Activated CD4-positive, alpha-beta T cell treated with anti-CD3 and anti-CD28 coated beads, Interleukin-10, Interleukin-2, amounts not matched to agents 100 ng/mL and 50 ng/mL, durations not matched to agents 16 hours and 8 hours (primary cell): ENCODE data around the gene ZNF354C.

Experiments used
- DNase-seq: peaks from one replicate; pipeline ENCODE4 v3.0.0-alpha.2; 2020

Gene ZNF354C

DNA sequence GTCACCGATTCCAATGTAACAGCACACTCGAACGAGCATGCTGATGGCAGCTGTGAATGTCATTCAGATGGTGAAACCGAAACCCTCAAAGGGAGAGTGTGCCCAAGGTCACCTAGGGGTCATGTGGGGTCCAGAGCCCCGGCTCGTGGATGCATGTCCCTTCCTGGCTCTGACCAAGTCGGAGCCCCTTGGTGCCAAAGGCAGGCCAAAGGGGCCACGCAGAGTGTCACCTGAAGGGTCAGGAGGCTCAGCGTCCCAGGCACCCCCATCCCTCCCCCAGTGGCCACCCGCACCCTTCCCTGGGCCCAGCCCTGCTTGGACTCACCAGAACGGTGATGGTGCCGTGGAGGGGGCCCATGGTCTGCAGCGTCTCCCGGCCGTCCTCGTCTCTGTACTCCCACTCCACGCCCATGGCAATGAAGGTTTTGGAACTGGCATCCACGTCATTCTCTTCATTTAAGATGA, 69.5 kb downstream of the ZNF354C start:
- DNase-seq: no peak

DNA sequence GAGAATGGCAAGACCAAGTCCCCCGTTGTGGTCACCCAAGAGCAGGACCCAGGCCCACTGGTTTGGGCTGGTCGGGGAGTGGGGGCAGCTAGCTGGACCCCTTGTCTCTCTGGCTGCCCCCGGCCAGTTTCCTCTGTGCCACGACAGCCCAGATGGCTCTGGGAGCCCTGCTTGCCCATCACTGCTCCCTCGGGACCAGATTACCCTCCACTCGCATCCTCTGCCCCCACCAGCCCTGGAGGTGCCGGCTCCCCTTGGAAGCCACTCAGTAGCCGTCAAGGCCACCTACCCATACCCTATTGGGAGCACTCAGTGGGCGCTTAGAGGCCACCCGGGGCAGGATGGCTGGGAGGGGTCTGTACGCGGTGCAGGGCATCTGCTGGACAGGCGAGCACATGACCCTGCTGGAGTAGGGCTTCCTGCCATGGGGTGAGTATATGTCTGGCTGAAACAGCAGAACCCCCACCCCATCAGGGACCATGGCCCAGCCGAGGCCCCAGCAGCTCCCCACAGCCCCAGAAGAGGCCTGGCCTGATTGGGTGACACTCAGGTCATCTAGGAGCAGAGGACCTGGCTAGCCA, 70.0 kb downstream of the ZNF354C start:
- no peak for DNase-seq

DNA sequence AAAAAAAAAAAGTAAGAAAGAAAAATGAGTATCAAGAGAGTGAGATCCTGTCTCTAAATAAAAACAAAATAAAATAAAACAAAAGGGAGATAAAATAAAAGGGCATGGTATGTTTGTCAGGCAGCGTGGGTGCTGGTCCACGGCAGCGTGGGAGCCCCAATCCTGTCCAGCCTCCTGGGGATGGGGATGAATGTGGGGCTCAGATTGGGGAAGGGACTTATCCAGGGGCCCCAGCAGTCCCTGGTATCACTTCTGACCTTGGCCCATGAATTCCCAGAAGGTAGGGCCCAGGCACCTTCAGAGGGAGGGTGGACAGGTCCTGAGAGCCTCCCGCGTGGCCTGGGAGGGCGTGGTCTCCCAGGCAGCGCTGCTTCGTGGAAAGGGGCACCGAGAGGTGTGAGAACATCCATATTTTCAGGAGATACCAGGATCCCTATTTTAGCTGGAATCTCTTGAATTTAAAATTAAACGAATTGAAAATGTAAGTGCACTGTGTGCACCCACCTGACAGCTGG, 71.2 kb downstream of the ZNF354C start:
- no peak for DNase-seq

DNA sequence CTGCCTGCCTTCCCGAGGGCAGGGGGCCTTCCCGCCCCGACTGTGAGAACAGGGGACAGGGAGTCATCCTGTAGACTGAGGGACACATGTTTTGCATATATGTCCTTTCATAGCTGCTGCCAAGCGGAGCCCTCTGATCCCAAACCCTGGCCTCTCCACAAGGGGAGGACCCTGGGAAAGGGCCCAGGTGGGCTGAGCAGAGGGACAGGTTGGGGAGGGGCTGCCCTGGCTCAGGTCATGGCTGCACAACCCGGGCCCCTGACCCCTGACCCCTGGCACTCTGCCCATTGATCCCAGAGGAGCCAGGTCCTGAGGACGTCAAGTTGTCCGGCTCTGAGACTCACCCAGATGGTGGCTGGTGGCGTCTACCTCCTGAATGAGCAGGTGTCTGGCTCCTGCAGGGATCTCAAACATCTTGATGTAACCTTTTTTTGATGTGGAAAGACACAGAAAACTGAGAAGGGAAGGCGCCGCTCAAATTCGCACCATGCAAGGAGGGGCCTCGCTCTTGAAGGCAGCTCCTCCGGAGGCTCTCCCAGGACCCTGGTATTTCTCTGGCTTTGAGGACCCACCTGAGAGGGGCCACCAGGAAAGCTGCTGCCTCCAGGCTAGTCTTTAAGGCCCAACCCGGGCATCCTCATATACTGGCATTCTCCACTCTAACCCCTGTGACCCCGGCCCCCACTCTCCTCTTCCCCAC, 71.9 kb downstream of the ZNF354C start:
- no peak for DNase-seq

DNA sequence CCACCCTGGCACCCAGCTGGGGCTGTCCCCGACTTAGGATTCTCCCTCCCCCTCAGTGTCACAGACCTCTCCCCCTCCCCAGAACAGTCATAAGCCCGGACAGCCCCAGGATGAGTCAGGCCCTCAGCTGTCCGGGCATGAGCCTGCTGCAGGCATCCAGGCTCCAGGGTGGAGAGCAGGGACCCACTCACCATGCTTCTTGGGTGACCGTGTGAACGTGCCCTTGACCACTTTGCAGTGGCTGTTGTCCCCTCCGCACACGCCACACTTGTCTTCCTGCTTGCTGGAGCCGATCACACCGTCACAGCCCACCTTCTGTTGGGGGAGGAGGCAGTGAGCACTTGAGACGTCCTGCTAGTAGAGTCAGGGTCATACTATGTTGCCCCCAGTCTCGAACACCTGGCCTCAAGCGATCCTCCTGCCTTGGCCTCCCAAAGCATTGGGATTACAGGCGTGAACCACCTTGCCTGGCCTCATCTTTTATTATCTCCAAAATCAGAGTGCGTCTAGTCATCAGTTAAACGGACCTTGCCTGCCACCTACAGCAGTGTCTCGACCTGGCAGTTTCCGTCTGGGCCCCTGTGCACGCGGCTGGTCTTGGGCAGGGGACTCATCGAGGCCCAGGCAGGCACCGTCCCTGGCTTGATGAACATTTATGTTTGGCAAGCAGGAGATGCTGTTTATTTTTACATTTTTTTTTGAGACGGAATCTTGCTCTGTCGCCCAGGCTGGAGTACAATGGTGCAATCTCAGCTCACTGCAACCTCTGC, 72.6 kb downstream of the ZNF354C start:
- DNase-seq: no peak
